Left lung (tissue), 10 donors: ENCODE data around the gene ITPRIPL2. TPM values are rescaled to one million over a fixed set of nuclear protein-coding genes. Genes with fewer than 3 reads are reported as not detected.

ENCODE experiments used
- ATAC-seq: fragments of 200-7000 bp; cut with Tn5 transposase; one replicate; pipeline ENCODE4 v1.9.1; 2020; ENCODE audit warnings: moderate library complexity
- DNase-seq, 4 donors: peaks; one replicate each; pipeline ENCODE4 v3.0.0-alpha.2; 2013 to 2020
- H3K27ac ChIP-seq, 2 donors: fragments of 200-600 bp; sonication (generic) in 1 of 2; one replicate each; pipeline versions ENCODE4 v1.5.0 to v1.8.0; 2020 to 2021
- H3K27me3 ChIP-seq, 2 donors: fragments of 200-600 bp; sonication (generic) in 1 of 2; one replicate each; pipeline versions ENCODE4 v1.5.0 to v1.8.0; 2020 to 2021
- H3K36me3 ChIP-seq, 2 donors: fragments of 200-600 bp; sonication (generic) in 1 of 2; one replicate each; pipeline versions ENCODE4 v1.5.0 to v1.8.0; 2020 to 2021
- H3K4me1 ChIP-seq, 2 donors: fragments of 200-600 bp; one replicate each; pipeline ENCODE4 v1.8.0; 2021
- H3K4me3 ChIP-seq, 2 donors: fragments of 200-600 bp; sonication (generic) in 1 of 2; one replicate each; pipeline versions ENCODE4 v1.5.0 to v1.8.0; 2020 to 2021; ENCODE audit warnings: mild to moderate bottlenecking in 1 of 2
- H3K9me3 ChIP-seq, 2 donors: fragments of 200-600 bp; sonication (generic) in 1 of 2; one replicate each; pipeline versions ENCODE4 v1.5.0 to v1.8.0; 2020 to 2021
- CTCF ChIP-seq, 2 donors: fragments of 200-600 bp; sonication (generic) in 1 of 2; IDR thresholded peaks; one replicate each; pipeline versions ENCODE4 v1.5.0 to v1.8.0; 2021; ENCODE audit warnings: antibody characterized with exemption in 2 of 2
- intact Hi-C, 2 donors: fragments of 100-400 bp; cut with DNase I; formaldehyde crosslinking; loops; one replicate each; pipeline versions ENCODE4 v1.11.2 to v1.14.2; 2022
- polyA plus RNA-seq, 6 donors: library from polyadenylated mRNA; unstranded; fragments of 120-200 nt; gene quantifications; one replicate each; pipeline ENCODE4 v1.2.1, GENCODE V29; 2013; ENCODE audit not compliant: insufficient read length in 6 of 6
- total RNA-seq, 2 donors: library from RNA; stranded (reverse); fragmentation: NEBNext Ultra II Directional; extraction: Animal tissue kit (Norgen Biotek cat#: 25700); gene quantifications; one replicate each; pipeline ENCODE4 v1.2.1, GENCODE V29; 2021
- donor health status: DM: no; HTN: yes; CAD: no.
- donor health status: DM: no; HTN: no; CAD: no.

ITPRIPL2 gene
- total and polyA plus RNA-seq, 8 donors = 24.6 to 82.7 (median 32.4) TPM

DNA sequence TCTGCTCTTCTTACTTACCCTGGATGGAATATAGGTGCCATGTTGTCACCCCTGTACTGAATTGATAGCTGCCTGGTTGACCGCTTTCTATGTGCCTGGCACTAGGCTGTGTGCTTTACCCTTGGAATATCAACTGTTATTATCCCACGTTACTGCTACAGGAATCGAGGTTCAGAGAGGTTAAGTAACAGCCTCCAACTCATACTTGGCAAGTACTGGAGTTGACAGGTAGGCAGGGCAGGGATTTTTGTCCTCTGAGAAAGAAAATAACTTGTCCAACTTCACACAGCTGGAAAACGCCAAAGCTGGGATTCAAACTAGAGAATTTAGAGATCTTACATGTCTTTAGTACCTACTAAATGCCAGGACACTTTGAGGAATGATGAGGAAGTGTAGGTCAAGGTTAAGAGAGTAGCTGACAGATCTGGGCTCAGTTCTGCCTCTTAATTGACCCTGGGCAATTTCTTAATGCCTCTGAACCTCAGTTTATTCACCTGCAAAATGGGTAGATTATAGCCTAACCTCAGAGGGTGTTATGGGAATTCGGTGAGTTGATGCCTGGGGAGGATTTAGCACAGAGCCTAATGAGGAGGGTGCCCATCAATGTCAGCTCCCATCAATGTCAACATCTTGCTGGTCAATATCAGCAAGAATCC lies 25.8 kb downstream of the ITPRIPL2 start:
- Histone ChIP-seq H3K27ac (no peak overlapping the region), H3K27me3 (no peaks in the 10 kb centered on the region), H3K4me1 (peaks cover 41 to 55% of the 10 kb centered on the region in 2 donors), H3K36me3 (no peaks in the 10 kb centered on the region), H3K9me3 (no peaks in the 10 kb centered on the region), H3K4me3 (no peak overlapping the region)
- ATAC-seq = no peak
- DNase-seq = no peak
- intact Hi-C loops = no loop called here
- no peak for TF ChIP-seq CTCF (IDR thresholded peaks at IDR 0.05)

- Histone ChIP-seq H3K27ac (no peak overlapping the region), H3K4me1 (peaks cover 41 to 54% of the 10 kb centered on the region in 2 donors), H3K36me3 (no peaks in the 10 kb centered on the region), H3K27me3 (no peaks in the 10 kb centered on the region), H3K4me3 (no peak overlapping the region), H3K9me3 (no peaks in the 10 kb centered on the region)
- intact Hi-C loops = no loop called here
- ATAC-seq (no peak), DNase-seq (no peak)
- TF ChIP-seq CTCF (IDR thresholded peaks at IDR 0.05) = no peak
Measured at GRCh38 chr16:19140396-19140795, 26.6 kb downstream of the ITPRIPL2 start.

DNA sequence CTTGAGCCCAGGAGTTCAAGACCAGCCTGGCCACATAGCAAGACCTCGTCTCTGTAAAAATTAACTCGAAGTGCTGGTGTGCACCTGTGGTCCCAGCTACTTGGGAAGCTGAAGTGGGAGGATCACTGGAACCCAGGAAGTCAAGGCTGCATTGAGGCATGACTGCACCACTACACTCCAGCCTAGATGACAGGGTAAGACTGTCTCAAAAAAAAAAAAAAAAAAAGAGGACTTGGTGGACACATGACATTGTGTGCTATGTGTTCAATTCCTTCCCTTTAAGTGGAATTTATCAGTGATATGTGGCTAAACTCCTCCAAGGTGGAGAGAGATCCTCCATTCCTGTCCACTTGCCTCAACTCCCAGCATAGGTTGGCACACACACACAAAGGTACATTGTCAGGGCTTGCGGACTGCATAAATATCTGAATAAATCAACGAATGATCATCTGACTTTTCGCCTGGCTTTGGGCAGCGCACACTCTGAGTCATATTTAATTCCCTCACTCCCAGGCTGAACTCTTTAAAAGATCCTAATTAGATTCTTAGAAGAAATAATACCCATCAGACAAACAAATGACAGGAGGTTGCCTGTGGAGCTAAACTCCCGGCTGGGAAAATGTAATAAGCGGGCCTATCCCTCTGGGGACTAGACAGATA lies 29.3 kb downstream of the ITPRIPL2 start:
- no peak for ATAC-seq
- H3K4me3 ChIP-seq = no peak overlapping the region
- no peak for TF ChIP-seq CTCF (IDR thresholded peaks at IDR 0.05)

DNA sequence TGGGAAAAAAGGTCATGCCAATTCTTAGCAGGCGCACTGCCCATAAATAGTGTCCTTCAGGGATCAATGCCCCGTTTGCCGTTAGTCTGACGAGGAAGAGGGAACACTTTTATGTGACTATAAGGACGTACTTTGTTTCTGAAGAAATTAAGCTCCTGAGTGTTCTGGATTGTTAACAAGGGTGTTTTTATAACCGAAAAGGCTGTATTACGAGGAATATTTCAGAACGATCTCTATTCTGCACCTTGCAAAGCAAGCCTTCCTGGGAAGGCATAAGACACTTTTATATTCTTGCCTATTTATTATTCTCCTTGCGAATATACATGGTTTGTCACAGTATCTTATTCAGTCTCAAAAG lies 29.8 kb downstream of the ITPRIPL2 start:
- Histone ChIP-seq H3K27ac (no peak overlapping the region), H3K36me3 (no peaks in the 10 kb centered on the region), H3K27me3 (no peaks in the 10 kb centered on the region), H3K4me1 (peaks cover 12 to 25% of the 10 kb centered on the region in 2 donors), H3K4me3 (no peak overlapping the region), H3K9me3 (no peaks in the 10 kb centered on the region)
- ATAC-seq = no peak
- no peak for TF ChIP-seq CTCF (IDR thresholded peaks at IDR 0.05)
- intact Hi-C loops = no loop called here
- DNase-seq = no peak

More for the DNA sequence above, 29.3 kb downstream of the ITPRIPL2 start:
- Histone ChIP-seq H3K27ac (no peak overlapping the region), H3K4me1 (peaks cover 16 to 28% of the 10 kb centered on the region in 2 donors), H3K9me3 (no peaks in the 10 kb centered on the region), H3K36me3 (no peaks in the 10 kb centered on the region), H3K27me3 (no peaks in the 10 kb centered on the region)
- no peak for DNase-seq
- intact Hi-C loops = no loop called here

- ATAC-seq (no peak), DNase-seq (no peak)
- Histone ChIP-seq H3K4me1 (peaks cover 6 to 11% of the 10 kb centered on the region in 2 donors), H3K27me3 (no peaks in the 10 kb centered on the region), H3K4me3 (no peak overlapping the region), H3K27ac (no peak overlapping the region), H3K36me3 (no peaks in the 10 kb centered on the region), H3K9me3 (no peaks in the 10 kb centered on the region)
- TF ChIP-seq CTCF (IDR thresholded peaks at IDR 0.05) = no peak
- intact Hi-C loops = no loop called here
Measured at GRCh38 chr16:19145010-19145409, 31.2 kb downstream of the ITPRIPL2 start.
